VCaP (cell line): ENCODE measurements around the gene CCDC74B.
"Not testable (repeated sequence)": the region's sequence is repeated elsewhere in the genome, so short reads cannot be mapped to it uniquely, and the experiment has no call there.

Source experiments
- H3K27ac ChIP-seq: fragments of 450-650 bp; 2 replicates; pipeline ENCODE4 v1.5.1; 2017
- TF ChIP-seq, protein P1 (sequence below): fragments of 450-650 bp; conservative IDR thresholded peaks from 2 replicates; pipeline ENCODE4 v1.5.1; 2017; ENCODE audit warnings: mild to moderate bottlenecking, moderate library complexity

Gene CCDC74B

DNA sequence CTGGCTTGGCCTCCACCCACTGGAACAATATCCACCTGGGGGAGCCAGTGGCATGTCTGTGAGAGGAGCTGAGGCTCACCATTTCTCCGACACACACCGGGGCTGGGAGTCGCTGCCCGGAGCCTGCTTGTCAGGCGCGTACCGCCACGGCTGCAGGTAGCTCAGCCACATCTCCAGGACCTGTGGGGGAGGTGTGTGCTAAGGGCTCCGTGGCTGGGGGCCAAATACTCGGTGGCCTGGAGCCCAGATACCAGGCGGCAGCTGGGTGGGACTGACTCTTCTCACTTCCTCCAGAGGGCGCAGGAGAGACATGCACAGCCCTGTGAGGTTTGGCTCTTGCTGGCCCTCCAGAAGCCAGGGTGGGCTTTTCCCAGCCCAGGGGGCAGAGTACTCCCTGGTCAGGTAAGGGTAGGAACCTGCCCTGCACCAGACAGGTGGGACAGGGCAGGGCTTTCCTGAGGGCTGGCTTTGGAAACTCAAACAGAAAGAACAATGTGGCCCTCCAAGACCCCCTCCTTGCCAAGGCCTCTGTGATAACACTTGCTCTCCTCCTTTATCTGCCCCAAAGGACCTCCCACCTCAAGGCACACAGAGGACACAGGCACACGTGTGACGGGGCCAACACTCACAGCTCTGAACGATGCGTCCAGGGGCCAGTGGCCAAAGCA is 11.2 kb upstream of the CCDC74B start:
- TF ChIP-seq, protein P1, sequence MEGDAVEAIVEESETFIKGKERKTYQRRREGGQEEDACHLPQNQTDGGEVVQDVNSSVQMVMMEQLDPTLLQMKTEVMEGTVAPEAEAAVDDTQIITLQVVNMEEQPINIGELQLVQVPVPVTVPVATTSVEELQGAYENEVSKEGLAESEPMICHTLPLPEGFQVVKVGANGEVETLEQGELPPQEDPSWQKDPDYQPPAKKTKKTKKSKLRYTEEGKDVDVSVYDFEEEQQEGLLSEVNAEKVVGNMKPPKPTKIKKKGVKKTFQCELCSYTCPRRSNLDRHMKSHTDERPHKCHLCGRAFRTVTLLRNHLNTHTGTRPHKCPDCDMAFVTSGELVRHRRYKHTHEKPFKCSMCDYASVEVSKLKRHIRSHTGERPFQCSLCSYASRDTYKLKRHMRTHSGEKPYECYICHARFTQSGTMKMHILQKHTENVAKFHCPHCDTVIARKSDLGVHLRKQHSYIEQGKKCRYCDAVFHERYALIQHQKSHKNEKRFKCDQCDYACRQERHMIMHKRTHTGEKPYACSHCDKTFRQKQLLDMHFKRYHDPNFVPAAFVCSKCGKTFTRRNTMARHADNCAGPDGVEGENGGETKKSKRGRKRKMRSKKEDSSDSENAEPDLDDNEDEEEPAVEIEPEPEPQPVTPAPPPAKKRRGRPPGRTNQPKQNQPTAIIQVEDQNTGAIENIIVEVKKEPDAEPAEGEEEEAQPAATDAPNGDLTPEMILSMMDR: peak; percentile 83

DNA sequence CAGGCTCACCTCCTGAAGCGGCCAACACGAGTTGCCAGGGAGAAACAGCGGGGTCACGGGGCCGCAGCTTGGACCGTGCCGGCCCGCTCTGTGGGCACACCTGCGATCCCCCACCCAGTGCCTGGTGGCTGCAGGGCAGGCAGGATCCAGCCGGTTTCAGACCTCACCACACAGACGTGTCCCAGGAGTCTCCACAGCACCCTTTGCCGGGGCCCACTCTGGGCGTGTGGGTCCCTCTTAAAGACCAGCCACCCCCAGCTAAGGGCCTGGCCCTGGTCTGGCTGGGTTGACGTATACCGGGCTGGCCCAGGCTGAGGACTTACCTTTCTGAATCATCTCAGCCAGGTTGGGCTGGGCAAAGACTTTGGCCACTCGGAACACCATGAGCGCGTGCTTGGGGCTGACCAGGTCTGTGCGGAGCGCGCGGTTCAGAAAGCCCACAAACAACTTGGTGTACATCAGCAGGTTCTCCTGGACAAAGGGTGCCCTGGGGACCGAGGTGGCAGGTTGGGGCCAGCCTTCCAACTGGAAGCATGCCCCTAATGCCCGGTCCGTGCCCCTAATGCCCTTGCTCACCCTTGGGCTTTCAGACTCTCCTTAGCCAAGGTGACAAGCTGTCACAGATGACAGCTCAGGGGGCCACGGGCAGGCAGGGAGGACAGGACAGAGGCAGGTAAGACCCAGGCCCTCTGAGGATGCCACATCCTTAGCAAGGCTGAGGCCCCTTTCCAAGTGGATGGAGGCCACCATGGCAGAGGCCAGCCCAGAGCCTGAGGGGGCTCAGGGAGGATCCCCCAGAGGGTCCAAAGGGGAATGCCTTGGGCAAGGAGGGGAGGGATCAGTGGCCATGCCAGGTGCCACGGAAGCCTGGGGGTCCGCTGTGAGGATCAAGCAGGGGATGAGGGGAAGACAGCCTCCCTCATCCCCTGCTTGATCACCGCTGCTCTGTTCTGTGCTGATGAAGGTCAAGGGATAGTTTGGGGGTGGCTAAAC is 10.2 kb upstream of the CCDC74B start:
- peak overlapping the region; percentile 52; the same call in 1 of the 2 replicates for H3K27ac ChIP-seq
- TF ChIP-seq, protein P1: no peak

More for the DNA sequence above, 11.2 kb upstream of the CCDC74B start:
- H3K27ac ChIP-seq: peak overlapping the region; percentile 52; the same call in 1 of the 2 replicates

DNA sequence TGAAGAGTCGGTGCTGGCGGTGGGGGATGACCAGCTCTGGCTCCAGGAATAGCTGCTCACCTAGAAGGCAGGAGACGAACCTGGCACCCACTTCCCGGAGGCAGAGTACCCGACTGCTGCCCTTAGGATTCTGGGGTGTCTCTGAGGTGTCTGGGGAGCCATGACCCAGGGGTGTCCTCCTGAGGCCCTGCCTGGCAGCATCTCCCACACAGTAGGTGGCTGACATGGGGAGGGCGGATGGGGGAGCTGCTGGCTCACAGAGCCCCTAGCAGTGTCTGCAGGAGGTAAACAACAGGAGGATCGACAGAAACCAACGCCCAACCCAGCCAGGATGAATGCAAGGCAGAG is 9.5 kb upstream of the CCDC74B start:
- H3K27ac ChIP-seq: not testable (repeated sequence)

DNA sequence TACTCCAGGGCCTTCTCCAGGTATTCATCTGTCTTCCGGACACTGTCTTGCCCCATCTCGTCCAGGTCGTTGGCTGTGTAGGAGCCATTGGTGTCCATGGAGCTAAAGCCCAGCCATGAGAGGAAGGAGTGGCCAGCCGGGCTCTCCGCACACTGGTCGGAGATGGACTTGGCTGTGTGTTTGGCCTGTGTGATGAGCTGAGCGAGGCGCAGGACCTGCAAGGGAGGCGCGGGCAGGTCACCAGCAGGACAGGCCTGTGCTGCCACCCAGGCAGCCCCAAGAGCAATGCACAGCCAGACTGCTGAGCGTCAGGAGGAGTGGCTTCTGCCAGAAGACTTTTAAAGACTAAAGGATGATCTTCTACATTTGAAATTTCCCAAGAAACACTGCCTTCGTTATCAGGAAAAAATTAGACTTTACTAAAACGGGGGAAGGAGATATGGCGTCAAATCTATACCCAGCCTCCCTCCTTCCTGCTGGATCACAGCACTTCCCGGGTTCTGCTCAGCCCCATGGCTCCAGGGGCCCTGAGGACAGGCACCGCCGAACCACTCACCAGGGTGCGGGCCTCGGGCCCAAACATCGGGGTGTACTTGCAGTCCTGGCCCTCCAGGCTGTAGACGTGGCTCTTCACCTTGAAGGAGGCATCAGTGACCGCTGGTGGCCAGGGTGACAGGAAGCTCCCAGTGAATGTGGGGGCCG is 9.0 kb upstream of the CCDC74B start:
- not testable (repeated sequence) for H3K27ac ChIP-seq

DNA sequence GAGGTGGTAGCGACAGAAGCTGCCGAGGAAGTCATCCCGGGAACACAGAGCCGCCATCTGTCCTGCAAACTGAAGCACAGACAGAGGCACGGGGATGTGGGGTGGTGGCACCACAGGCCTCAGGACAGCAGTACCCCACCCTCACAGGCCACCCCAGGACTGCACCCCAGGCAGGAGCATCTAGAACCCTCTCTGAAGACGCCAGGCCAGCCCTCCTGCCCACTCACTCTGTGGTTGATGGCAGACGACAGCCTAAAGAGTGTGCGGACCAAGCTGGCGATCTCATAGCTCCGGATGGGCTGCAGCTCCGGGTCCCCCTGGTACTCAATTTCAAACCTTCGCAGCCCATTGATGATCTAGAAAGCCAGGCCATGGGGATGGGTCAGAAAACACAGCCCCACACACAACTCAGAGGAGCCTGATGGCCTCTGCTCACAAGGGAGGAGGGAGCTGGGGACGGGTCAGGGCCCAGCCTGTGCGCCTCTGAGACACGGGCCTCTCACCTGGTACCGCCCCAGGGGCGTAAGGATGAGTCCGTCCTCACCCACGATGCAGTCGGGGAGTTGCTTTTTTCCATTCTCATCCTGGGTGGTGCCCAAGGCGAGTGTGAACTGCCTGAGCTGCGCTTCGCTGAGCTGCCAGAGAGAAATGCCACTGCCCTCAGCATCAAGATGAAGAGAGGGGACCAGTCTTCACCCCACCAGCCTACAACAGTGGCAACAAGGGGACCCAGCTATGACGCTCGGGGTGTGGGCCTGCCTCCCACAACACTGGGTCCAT is 8.1 kb upstream of the CCDC74B start:
- TF ChIP-seq, protein P1: no peak
- H3K27ac ChIP-seq: no peak overlapping the region

DNA sequence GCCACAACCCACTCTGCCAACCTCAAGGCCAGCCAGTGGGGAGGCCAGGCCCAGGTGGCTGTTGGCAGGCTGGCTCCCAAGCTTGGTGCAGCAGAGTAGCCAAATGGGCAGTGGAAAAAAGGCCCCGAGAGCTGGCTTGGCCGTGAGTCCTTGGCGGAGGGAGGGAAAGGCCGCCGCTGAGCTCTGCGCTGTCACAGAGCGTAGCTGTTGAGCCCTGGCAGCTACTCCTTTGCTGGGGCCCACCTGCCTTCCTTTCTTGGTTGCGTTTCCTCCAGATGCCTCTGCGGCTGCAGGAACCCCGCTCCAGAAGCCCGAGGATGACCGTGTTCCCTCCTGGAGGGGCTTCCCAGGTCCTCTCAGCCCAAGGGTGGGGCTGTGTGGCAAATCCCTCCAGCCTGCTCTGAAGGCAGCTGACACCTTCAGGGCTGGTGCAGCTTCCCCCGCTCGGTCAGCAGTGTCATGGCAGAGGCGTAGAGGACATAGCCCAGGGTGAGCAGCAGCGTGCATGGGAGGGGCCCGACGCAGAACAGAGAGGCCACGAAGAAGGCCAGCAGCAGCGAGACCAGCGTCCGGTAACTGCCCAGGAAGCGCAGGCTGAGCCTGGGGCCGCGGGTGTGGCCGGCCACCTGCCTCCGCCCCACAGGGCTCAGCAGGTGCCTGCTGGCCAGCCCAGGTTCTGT is 7.4 kb upstream of the CCDC74B start:
- H3K27ac ChIP-seq: not testable (repeated sequence)

DNA sequence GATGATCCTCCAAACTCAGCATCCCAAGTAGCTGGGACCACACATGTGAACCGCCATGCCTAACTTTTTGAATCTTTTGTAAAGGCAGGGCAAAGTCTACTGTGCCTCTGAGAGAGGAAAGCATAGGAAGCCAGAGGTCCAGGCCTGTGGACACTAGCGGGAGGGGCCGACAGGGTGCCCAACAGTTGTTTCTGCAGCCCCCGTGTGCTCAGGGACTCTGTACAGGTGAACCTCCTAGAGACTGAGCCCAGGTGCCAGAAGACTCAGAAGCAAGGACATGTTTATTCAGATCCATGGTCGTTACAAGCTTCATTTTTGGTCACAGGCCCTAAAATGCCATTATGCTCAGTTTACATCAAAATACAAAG is 6.2 kb upstream of the CCDC74B start:
- not testable (repeated sequence) for H3K27ac ChIP-seq

DNA sequence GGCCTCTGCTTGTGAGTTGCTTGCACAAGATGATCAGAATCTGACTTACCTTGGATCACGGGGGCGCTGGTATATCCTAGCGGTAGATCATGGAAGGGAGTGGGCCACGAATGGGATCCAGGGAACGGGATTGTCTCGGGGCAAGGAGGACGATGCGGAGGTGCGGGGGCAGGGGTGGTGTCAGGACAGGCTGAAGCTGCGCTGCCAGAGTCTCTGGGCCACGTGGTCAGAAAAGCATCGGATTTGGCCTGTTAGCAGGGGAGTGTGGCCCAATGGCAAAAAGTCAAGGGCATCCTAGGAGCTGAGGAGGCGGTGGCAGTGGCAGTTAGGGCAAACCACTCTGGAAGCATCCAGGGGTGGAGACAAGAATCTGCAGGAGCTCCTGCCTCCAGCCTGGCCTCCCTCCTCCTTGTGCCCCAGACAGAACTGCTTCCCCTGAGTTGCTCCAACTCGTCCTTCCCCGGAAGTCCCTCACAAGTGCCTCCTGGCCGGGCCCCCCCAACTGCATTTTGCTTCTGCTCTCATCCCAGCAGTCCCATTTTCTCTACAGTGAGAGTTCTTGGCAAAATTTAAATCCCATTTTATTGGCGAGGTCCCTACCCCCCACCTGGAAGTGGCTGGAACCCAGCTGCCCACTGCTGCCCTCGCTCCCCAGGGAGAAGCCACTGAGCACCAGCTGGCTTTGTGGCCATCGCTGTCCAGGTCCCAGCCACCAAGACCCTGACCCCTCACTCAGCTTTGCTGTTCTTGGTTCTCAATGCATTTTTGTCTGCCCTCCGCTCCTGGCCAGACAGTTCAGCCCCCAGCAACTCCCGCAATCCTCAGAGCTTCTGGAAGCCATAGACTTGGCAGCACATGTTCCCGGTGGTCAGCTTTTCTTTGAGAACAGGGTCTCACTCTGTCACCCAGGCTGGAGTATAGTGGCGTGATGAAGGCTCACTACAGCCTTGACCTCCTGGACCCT is 5.6 kb upstream of the CCDC74B start:
- H3K27ac ChIP-seq: no peak overlapping the region
- TF ChIP-seq, protein P1: no peak

DNA sequence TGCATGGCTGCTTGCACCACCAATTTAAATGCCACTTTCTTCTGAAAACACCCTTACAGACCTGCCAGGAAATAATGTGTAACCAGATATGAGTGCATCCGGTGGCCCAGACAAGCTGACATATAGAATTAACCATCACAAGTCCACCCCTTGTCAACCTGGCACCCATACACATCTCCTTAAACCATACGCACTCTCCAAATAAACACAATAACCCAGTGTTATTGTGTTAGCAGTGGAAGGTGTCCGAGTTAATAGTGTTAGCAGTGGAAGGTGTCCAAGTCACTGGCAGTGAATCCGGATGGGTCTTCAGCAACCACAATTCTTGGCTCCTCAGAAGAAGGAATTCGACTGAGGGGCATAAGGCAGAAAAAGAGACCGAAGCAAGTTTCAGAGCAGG is 3.6 kb upstream of the CCDC74B start:
- not testable (repeated sequence) for H3K27ac ChIP-seq

DNA sequence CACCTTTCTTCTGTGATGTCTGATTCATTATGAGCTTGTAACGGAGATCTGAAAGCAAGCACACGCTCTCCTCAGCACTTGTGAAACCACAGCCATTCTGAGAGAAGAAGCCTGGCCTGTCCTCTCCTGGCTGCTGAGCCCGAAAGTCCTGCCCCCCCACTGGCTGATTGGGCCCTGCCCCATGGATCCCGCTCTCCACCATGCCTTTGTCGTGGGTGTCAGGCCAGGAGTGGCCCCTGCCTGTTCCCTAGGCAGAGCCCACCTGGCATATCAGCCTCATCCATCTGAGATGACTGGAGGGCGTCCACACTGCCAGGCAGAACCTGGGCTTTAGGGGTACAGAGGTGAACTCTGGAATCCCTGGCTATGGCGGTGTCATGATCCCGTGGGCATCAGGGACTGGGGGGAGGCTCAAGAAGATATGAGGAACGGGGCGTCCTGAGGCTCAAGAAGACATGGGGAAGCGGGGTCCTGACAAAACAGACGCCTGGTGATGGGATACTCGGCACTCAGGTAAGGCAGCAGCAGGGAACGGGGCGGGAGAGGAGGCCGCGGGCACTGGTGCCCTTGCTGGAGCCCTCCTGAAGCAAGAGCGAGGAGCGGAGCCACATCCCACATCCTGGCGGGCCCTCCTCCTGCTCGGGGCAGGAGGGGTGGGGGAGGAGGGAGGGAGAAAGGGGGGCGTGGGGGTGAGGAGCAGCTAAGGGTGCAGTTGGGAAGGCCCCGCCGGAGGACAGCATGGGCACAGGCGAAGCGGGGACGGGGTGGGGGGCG is 1.5 kb downstream of the CCDC74B start:
- not testable (repeated sequence) for H3K27ac ChIP-seq

DNA sequence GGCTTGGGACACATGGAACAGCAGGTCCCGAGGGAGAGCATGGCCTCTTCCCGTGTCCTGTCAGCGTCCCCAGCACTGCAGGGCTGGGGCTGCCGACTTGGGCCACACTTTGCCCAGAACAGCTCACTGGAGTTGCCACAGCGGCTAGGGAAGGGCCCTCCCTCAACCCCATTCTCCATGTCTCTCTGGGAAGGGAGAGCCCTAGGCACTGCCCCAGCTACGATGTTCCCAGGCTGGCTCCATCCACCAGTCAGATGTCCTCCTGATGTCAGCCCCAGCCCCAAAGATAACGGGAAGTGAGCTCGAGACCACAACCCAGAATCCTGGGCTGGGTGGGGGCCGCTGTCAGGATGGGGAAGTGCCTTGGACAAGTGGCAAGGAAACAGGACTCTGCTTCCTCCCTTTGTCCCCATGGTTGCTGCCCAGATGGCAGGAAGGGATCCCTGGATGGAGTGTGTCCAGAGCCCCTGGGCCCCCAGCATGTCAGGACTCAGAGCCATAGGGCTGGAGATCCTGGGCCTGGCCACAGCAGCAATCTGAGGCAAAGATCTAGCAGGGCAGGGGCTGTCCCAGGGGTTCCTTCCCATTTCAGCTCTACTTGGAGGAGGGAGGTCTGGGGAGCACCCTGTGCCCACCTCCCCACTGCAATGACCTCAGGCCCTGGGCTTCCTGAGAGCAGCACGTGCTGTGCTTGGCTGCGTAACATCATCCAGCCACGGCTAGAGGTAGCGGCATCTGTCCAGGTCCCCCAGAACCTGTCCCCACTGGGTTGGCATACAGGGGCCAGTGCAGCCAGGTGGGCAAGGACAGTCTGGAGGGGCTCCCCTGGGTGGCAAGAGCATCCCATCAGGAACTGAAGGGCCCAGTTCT is 2.3 kb downstream of the CCDC74B start:
- H3K27ac ChIP-seq: not testable (repeated sequence)
